Sigmoid colon (tissue), 7 donors: ENCODE data around the gene FARP2. TPM values are rescaled to one million over a fixed set of nuclear protein-coding genes. Genes with fewer than 3 reads are reported as not detected.

ENCODE experiments used
- DNase-seq: peaks from one replicate; pipeline ENCODE4 v3.0.0-alpha.2; 2019
- H3K27ac ChIP-seq, 4 donors: fragments of 200-600 bp; sonication (generic); one replicate each; pipeline ENCODE4 v1.5.1; 2016 to 2019; ENCODE audit warnings: mild to moderate bottlenecking in 1 of 4
- H3K27me3 ChIP-seq, 3 donors: fragments of 200-600 bp; sonication (generic); one replicate each; pipeline ENCODE4 v1.5.1; 2019; ENCODE audit warnings: mild to moderate bottlenecking in 1 of 3
- H3K36me3 ChIP-seq, 4 donors: fragments of 200-600 bp; sonication (generic); one replicate each; pipeline ENCODE4 v1.5.1; 2016 to 2019
- H3K4me1 ChIP-seq, 4 donors: fragments of 200-600 bp; sonication (generic); one replicate each; pipeline ENCODE4 v1.5.1; 2017 to 2019
- H3K4me3 ChIP-seq, 4 donors: fragments of 200-600 bp; sonication (generic); one replicate each; pipeline ENCODE4 v1.5.1; 2017 to 2019; ENCODE audit warnings: mild to moderate bottlenecking in 2 of 4, moderate library complexity in 1 of 4
- H3K9me3 ChIP-seq, 4 donors: fragments of 200-600 bp in 3 of 4; sonication (generic) in 3 of 4; one replicate each; pipeline versions ENCODE4 v1.5.1 to v1.6.1; 2013 to 2019
- CTCF ChIP-seq, 4 experiments: fragments of 450-650 bp in 3 of 4; fragments of 200-600 bp in 1 of 4; IDR thresholded peaks; one replicate each; pipeline ENCODE4 v1.5.1; 2016 to 2019; ENCODE audit warnings: antibody characterized with exemption in 4 of 4, mild to moderate bottlenecking in 3 of 4, moderate library complexity in 2 of 4
- EP300 ChIP-seq, 4 donors: sonication (generic); formaldehyde crosslinking; IDR thresholded peaks; one replicate each; pipeline ENCODE4 v1.6.1; 2017; ENCODE audit warnings: antibody characterized with exemption in 4 of 4
- POLR2A ChIP-seq, 2 donors: fragments of 450-650 bp; IDR thresholded peaks; one replicate each; pipeline ENCODE4 v1.6.1; 2016; ENCODE audit warnings: antibody characterized with exemption in 2 of 2, mild to moderate bottlenecking in 2 of 2, moderate library complexity in 2 of 2
- POLR2AphosphoS5 ChIP-seq, 4 donors: sonication (generic); formaldehyde crosslinking; IDR thresholded peaks; one replicate each; pipeline ENCODE4 v1.6.1; 2017; ENCODE audit warnings: antibody characterized with exemption in 4 of 4
- WGBS, 2 donors: extraction: QIAGEN DNeasy Blood & Tissue Kit; methylation state at CpG; one replicate each; pipeline ENCODE4 v1.1.7; 2013; 5-methylcytosine and 5-hydroxymethylcytosine counted together
- intact Hi-C: fragments of 100-400 bp; cut with DNase I; formaldehyde crosslinking; loops from one replicate; pipeline ENCODE4 v1.15.1; 2023
- polyA plus RNA-seq, 3 donors: library from polyadenylated mRNA; stranded (reverse); fragments of 200-250 nt; gene quantifications; one replicate each; pipeline ENCODE4 v1.2.3, GENCODE V29; 2013
- total RNA-seq, 4 donors: library from RNA; depleted of rRNA; stranded (reverse); fragments of >200 nt; gene quantifications; one replicate each; pipeline ENCODE4 v1.1.0, GENCODE V29; 2016
- donor health status: healthy with polysubstance abuse.
- donor health status: Bipolar disorder and iron deficiency.
- donor health status: healthy.

Gene FARP2
- total and polyA plus RNA-seq, 7 donors, result 19.3 to 41.6 (median 28.5) TPM

- Histone ChIP-seq H3K36me3 (peaks cover 0 to 38% (median 15%) of the 10 kb centered on the region in 4 donors), H3K4me3 (no peak overlapping the region), H3K27me3 (no peaks in the 10 kb centered on the region), H3K4me1 (no peaks in the 10 kb centered on the region), H3K9me3 (peaks cover 0 to 5% (median 1%) of the 10 kb centered on the region in 4 donors), H3K27ac (no peak overlapping the region)
- intact Hi-C loops, result no loop called here
- TF ChIP-seq POLR2AphosphoS5 (IDR thresholded peaks at IDR 0.05) (no peak), CTCF (IDR thresholded peaks at IDR 0.05) (no peak), POLR2A (IDR thresholded peaks at IDR 0.05) (no peak), EP300 (IDR thresholded peaks at IDR 0.05) (no peak)
- 97 to 98% methylated on average over 3 of the region's 3 CpGs for WGBS, 2 donors
- DNase-seq, result no peak
These were observed 69.3 kb downstream of the FARP2 start for GRCh38 chr2:241425368-241425767.

- intact Hi-C loops, result no loop called here
- 94 to 98% methylated on average over 2 of the region's 2 CpGs for WGBS, 2 donors
These were observed 74.1 kb downstream of the FARP2 start for GRCh38 chr2:241430178-241430577.

GRCh38 chr2:241432824-241433448 lies 76.9 kb downstream of the FARP2 start:
- H3K9me3 ChIP-seq, result no peaks in the 10 kb centered on the region
- no peak overlapping the region for H3K4me3 ChIP-seq
- TF ChIP-seq CTCF (IDR thresholded peaks at IDR 0.05) (no peak), POLR2AphosphoS5 (IDR thresholded peaks at IDR 0.05) (no peak), EP300 (IDR thresholded peaks at IDR 0.05) (no peak), POLR2A (IDR thresholded peaks at IDR 0.05) (no peak)
- peaks cover 8 to 79% (median 19%) of the 10 kb centered on the region in 4 donors for H3K36me3 ChIP-seq
- H3K27me3 ChIP-seq, result no peaks in the 10 kb centered on the region
- no peak overlapping the region for H3K27ac ChIP-seq
- intact Hi-C loops, result no loop called here
- WGBS, 2 donors, result 81 to 86% methylated on average over 6 of the region's 6 CpGs
- DNase-seq, result no peak
- no peaks in the 10 kb centered on the region for H3K4me1 ChIP-seq

More at GRCh38 chr2:241430178-241430577, 74.1 kb downstream of the FARP2 start:
- Histone ChIP-seq H3K27ac (no peak overlapping the region), H3K4me3 (no peak overlapping the region), H3K9me3 (no peaks in the 10 kb centered on the region), H3K4me1 (no peaks in the 10 kb centered on the region), H3K27me3 (no peaks in the 10 kb centered on the region), H3K36me3 (peaks cover 0 to 52% (median 16%) of the 10 kb centered on the region in 4 donors)
- no peak for DNase-seq
- TF ChIP-seq EP300 (IDR thresholded peaks at IDR 0.05), result no peak
- TF ChIP-seq POLR2AphosphoS5 (IDR thresholded peaks at IDR 0.05), result no peak
- TF ChIP-seq CTCF (IDR thresholded peaks at IDR 0.05), result no peak
- no peak for TF ChIP-seq POLR2A (IDR thresholded peaks at IDR 0.05)

GRCh38 chr2:241437179-241437578 lies 81.1 kb downstream of the FARP2 start:
- intact Hi-C loops, result no loop called here
- DNase-seq, result no peak
- no peak overlapping the region for H3K4me3 ChIP-seq
- H3K4me1 ChIP-seq, result no peaks in the 10 kb centered on the region
- peaks cover 2 to 91% (median 29%) of the 10 kb centered on the region in 4 donors for H3K36me3 ChIP-seq
- H3K9me3 ChIP-seq, result no peaks in the 10 kb centered on the region
- no peak overlapping the region for H3K27ac ChIP-seq
- H3K27me3 ChIP-seq, result no peaks in the 10 kb centered on the region
- WGBS, 2 donors, result 96 to 99% methylated on average over 2 of the region's 2 CpGs
- TF ChIP-seq EP300 (IDR thresholded peaks at IDR 0.05) (no peak), POLR2AphosphoS5 (IDR thresholded peaks at IDR 0.05) (no peak)

- TF ChIP-seq EP300 (IDR thresholded peaks at IDR 0.05) (no peak), POLR2A (IDR thresholded peaks at IDR 0.05) (no peak), CTCF (IDR thresholded peaks at IDR 0.05) (no peak), POLR2AphosphoS5 (IDR thresholded peaks at IDR 0.05) (no peak)
- no peak overlapping the region for H3K4me3 ChIP-seq
- no peaks in the 10 kb centered on the region for H3K27me3 ChIP-seq
- peaks cover 0 to 89% (median 29%) of the 10 kb centered on the region in 4 donors for H3K36me3 ChIP-seq
- intact Hi-C loops, result no loop called here
- no peak for DNase-seq
- H3K9me3 ChIP-seq, result no peaks in the 10 kb centered on the region
- H3K4me1 ChIP-seq, result no peaks in the 10 kb centered on the region
- H3K27ac ChIP-seq, result no peak overlapping the region
- WGBS, 2 donors, result 85 to 92% methylated on average over 14 of the region's 14 CpGs
These were observed 85.4 kb downstream of the FARP2 start for GRCh38 chr2:241441492-241441891.
